ENCODE measurements around the gene CARS2. TPM values are rescaled to one million over a fixed set of nuclear protein-coding genes. Genes with fewer than 3 reads are reported as not detected.

CARS2 gene
- total RNA-seq, 2 experiments from 2014 or later: 54.6 to 59.3 TPM

DNA sequence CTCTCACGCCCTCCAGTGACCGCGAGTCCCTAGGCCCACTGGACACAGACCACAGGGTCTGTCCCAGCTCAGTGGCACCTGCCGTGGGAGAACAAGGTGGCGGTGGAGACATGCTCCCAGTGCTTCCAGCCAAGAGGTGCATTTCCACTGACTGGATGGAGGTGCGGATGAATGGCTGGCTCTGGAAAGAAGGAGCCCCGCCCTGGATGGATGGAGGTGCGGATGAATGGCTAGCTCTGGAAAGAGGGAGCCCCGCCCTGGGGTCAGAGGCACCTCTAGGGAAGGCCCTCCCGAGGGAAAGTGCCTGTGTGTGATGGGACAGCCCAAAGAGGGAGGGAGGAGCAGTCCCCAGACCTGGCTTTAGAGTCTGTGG, 58.6 kb downstream of the CARS2 start:
- no peak for DNase-seq
- Mint-ChIP-seq H3K4me1 (ENCODE audit: low read depth) (no peaks in the 10 kb centered on the region), H3K27ac (no peak overlapping the region), H3K27me3 (no peaks in the 10 kb centered on the region), H3K36me3 (peaks cover 22% of the 10 kb centered on the region), H3K4me3 (no peak overlapping the region), H3K9me3 (no peaks in the 10 kb centered on the region)
- ChIA-PET CTCF (interaction anchor here (1.3 kb wide), 1 partner anchor 8 kb away, joined by 3 read pairs; no protein-coding TSS in a partner anchor), POLR2A (no interaction called here)
- intact Hi-C loops (cut with micrococcal nuclease): no loop called here

DNA sequence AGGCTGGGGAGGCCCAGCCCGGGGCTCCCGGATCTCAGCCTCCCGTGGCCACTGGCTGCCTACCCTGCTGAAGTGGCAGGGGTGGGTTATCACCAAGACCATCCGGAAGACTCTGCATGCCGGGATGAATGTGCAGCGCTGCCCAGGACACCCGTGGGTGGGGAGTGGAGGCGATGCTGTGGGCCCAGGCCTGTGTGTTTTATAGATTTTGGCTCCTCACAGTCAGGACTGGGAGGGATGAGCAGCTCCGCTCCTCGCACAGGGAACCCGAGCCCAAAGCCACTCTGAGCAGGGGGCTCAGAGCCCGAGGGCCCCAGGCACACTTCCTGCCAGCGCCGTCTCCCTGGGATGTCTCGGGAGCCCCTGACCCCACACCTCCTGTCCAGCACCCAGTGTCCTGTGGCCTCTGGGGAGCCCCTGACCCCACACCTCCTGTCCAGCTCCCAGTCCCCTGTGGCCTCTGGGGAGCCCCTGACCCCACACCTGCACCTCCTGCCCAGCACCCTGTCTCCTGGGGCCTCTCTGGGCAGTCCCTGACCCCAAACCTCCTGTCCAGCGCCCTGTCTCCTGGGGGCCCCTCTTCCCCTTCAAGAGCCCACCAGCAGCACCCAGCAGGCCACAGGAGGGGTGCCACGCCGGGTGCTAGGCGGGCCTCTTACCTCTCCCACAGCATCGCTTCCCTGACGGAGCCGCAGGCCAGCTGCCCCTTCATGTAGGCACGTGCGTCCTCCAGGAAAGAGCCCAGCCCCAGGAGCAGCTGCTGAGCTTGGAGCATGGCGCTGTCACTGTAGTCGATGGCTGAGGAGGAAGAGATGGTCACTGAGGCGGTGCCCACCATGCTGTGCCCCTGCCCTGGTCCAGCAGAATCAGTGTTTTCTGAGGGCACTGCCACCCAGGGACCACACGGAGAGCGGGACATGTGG, 59.2 kb downstream of the CARS2 start:
- H3K4me3 Mint-ChIP-seq: no peak overlapping the region
- H3K27ac Mint-ChIP-seq: no peak overlapping the region
- intact Hi-C loops (cut with micrococcal nuclease): no loop called here
- no peaks in the 10 kb centered on the region for H3K9me3 Mint-ChIP-seq
- CTCF ChIA-PET: interaction anchor here (2.6 kb wide), 1 partner anchor 171 kb away, joined by 13 read pairs; no protein-coding TSS in a partner anchor
- no peaks in the 10 kb centered on the region for H3K27me3 Mint-ChIP-seq
- no peak for DNase-seq
- no peaks in the 10 kb centered on the region for H3K4me1 Mint-ChIP-seq (ENCODE audit: low read depth)
- H3K36me3 Mint-ChIP-seq: peaks cover 22% of the 10 kb centered on the region
- POLR2A ChIA-PET: interaction anchor here (0.7 kb wide), 1 partner anchor 16 kb away, joined by 3 read pairs; no protein-coding TSS in a partner anchor

DNA sequence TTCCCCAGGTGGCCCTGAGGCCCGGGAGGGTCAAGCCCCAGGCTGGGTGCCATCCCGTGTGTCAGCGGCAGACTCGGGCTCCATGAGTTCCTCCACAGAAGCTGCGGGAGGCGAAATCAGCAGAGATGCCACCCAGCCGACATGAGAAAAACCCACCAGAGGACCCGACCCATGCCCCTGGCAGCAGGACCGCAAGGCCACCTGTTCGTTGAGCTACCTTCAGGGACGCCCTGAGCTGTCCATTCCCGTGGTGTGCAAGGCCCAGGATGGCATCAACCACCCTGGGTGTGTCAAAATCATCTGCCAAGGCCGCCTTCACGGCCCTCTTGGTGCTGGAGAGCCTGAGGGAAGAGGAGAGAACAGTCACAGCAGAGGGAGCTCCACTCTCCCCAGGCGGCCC, 60.2 kb downstream of the CARS2 start:
- ChIA-PET POLR2A (interaction anchor here (0.7 kb wide), 1 partner anchor 17 kb away, joined by 3 read pairs; no protein-coding TSS in a partner anchor), CTCF (interaction anchor here (2.6 kb wide), 1 partner anchor 172 kb away, joined by 13 read pairs; no protein-coding TSS in a partner anchor)
- DNase-seq: no peak
- Mint-ChIP-seq H3K27ac (no peak overlapping the region), H3K27me3 (no peaks in the 10 kb centered on the region), H3K4me1 (ENCODE audit: low read depth) (no peaks in the 10 kb centered on the region), H3K4me3 (no peak overlapping the region), H3K9me3 (no peaks in the 10 kb centered on the region), H3K36me3 (peaks cover 23% of the 10 kb centered on the region)
- intact Hi-C loops (cut with micrococcal nuclease): no loop called here

DNA sequence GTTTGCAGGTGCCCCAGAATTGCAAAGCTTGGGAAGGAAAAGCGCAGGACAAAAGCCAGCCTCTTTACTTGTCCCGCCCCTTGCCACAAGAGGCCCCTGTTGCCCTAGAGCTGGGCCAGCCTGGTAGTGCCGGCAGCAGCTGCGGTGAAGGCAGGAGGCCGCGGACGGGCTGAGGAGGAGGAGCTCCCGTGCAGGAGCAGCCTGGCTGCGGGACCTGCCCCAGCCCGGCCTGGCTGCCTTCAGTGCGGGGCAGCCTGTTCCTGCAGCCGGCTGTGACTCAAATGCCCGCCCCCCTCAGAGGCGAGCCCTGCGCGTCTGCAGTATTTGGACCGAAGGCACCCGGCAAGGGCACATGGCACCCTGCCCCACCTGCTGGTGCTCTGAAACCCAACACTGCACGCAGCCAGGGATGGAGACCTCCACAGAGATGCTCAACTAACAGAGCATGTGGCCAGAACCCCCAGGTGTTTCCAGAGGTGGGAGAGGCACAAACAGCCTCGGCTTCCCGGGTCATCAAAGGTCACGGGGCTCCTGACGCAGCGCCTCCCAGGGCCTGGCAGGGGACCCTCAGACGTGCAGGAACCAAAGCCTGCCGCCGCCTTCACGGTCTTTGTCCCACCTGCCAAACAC, 60.9 kb downstream of the CARS2 start:
- CTCF ChIA-PET: interaction anchor here (1.2 to 2.6 kb wide), 4 partner anchors 36 to 190 kb away, joined by 3 to 13 read pairs (median 6); no protein-coding TSS in a partner anchor
- H3K27me3 Mint-ChIP-seq: no peaks in the 10 kb centered on the region
- intact Hi-C loops (cut with micrococcal nuclease): no loop called here
- peak; percentile 61 for DNase-seq
- no peak overlapping the region for H3K27ac Mint-ChIP-seq
- no peaks in the 10 kb centered on the region for H3K4me1 Mint-ChIP-seq (ENCODE audit: low read depth)
- H3K9me3 Mint-ChIP-seq: no peaks in the 10 kb centered on the region
- peaks cover 30% of the 10 kb centered on the region for H3K36me3 Mint-ChIP-seq
- no peak overlapping the region for H3K4me3 Mint-ChIP-seq
- POLR2A ChIA-PET: no interaction called here

DNA sequence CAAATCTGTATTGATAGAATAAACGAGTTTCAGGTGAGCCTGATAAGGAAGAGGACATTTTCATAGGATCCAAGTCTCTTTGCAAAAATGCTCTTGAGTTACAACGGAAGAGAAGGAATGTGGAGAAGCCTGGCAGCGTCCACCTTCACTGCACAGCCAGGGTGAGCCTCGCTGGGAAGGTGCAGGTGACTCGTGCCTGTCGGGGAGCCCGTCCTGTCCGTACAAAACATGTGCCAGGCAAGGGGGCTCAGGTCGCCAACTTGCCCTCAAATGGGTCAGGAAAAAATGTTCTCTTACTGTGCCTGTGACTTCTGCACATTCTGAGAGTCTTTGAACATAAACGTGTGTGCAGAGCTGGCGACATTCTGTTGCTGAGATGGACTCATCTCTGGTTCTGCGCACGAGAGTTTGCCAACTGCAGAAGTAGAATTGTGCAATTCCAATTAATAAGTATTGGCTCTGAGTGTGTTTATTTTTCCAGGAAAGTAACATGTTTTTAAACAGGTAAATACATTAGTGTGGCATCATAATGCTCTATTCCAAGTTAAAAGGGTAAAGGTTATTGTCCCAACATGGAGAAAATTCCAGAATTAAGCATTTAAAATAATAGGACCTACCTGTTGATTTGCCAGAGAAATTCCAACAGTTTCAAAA, 62.0 kb downstream of the CARS2 start:
- Mint-ChIP-seq H3K27ac (no peak overlapping the region), H3K4me3 (no peak overlapping the region), H3K36me3 (peaks cover 31% of the 10 kb centered on the region), H3K27me3 (no peaks in the 10 kb centered on the region), H3K4me1 (ENCODE audit: low read depth) (no peaks in the 10 kb centered on the region), H3K9me3 (no peaks in the 10 kb centered on the region)
- intact Hi-C loops (cut with micrococcal nuclease): no loop called here
- no peak for DNase-seq
- ChIA-PET POLR2A (no interaction called here), CTCF (interaction anchor here (1.2 to 2.6 kb wide), 5 partner anchors 37 to 189 kb away, joined by 3 to 13 read pairs (median 4); no protein-coding TSS in a partner anchor)

DNA sequence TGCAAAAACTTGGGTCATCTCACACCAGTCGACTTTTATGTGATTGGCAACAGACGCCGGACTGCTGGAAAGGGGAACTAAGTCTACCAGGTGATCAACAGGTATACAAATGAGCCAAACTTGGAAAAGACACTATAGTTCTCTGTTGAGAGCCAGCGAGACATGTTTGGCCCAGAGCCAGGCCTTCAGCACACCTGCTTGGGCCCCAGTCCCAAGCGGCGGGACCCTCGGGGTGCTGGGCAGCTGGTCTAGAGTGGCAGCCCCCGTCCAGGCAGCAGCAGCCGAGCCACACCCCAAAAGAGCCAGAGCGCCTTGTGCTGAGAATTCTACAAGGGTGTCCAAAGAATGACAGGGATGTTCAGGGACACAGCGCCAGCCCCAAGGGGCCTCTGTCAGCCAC, 62.6 kb downstream of the CARS2 start:
- no peak overlapping the region for H3K4me3 Mint-ChIP-seq
- ChIA-PET POLR2A (no interaction called here), CTCF (interaction anchor here (1.2 to 1.5 kb wide), 2 partner anchors 38 to 158 kb away, joined by 3 to 4 read pairs; no protein-coding TSS in a partner anchor)
- no peaks in the 10 kb centered on the region for H3K4me1 Mint-ChIP-seq (ENCODE audit: low read depth)
- H3K27ac Mint-ChIP-seq: no peak overlapping the region
- H3K27me3 Mint-ChIP-seq: no peaks in the 10 kb centered on the region
- peaks cover 33% of the 10 kb centered on the region for H3K36me3 Mint-ChIP-seq
- intact Hi-C loops (cut with micrococcal nuclease): no loop called here
- no peaks in the 10 kb centered on the region for H3K9me3 Mint-ChIP-seq
- no peak for DNase-seq

DNA sequence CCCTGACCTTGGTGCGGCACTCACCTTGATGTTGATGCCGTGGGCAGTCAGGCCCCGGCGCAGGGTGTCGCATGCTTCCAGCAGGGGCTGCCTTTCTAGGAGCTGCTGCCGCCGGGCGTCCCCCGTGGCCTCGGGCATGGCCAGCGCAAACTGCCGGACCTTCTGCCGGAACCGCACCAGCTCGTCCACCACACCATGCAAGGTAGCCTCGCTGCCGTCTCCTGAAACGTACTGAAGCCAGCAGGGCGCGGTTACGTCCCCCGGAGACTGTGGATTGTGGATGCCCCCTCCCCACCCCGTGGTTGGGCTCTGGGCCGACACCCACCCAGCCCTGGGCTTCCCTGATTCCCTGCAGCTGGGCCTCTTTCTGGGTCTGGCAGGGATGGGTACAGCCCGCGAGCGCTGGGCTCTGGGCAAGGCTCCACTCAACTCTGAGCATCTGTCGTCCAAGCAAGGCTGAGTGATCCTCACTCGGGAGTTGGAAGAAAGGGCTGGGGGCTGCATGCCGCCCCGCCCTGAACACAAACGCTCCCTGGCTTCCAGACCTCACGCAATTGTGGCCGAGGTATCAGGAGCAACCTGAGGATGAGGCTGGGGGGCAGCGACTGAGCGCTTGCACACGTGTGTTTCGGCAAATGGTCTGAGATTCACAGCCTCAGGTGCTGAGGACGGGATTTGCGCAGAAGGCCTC, 63.5 kb downstream of the CARS2 start:
- no peaks in the 10 kb centered on the region for H3K4me1 Mint-ChIP-seq (ENCODE audit: low read depth)
- peaks cover 34% of the 10 kb centered on the region for H3K36me3 Mint-ChIP-seq
- no peaks in the 10 kb centered on the region for H3K27me3 Mint-ChIP-seq
- DNase-seq: no peak
- no peak overlapping the region for H3K27ac Mint-ChIP-seq
- intact Hi-C loops (cut with micrococcal nuclease): no loop called here
- ChIA-PET POLR2A (no interaction called here), CTCF (no interaction called here)
- no peak overlapping the region for H3K4me3 Mint-ChIP-seq
- no peaks in the 10 kb centered on the region for H3K9me3 Mint-ChIP-seq

DNA sequence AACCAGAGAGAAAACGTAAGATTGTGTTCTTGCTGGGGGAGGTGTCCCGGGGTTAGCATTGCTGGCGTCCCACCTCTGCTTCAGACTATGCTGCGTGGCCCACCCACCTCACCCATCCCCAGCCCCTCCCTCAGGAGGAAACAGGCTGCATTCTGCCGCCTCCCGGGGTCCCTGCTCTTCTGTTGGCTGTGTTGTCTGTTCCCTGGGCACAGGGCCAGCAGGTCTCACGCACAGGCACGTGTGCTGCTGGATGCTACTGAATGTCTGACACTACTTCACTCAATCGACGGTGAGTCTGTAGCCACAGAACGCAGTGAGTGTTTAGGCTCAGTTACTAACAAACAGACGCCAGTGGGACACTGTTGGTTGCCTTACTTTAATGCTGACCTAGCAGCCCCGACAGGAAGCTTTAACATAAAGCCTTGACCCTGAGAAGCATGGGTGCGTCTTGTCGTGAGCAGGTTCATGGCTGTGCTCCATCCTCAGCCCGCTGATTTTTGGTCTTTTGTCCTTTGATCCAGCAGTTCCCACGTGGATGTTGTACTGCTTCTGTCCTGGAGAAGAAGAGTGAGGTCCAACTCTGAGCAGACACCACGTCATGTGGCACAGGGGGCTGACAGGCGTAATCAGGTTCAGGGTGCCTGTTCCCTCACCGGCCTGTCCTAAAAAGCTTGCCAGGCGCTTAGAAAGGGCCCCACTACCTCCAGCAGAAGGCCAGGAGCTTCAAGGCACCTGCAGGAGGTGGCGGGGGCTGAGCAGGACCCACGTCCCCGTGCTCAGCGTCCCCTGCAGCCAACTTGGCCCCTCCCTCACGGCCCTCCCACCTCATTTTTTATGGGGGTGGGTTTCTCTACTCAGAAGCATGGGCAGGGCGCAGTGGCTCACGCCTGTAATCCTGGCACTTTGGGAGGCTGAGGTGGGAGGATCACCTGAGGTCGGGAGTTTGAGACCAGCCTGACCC, 64.6 kb downstream of the CARS2 start:
- H3K4me3 Mint-ChIP-seq: no peak overlapping the region
- no peaks in the 10 kb centered on the region for H3K27me3 Mint-ChIP-seq
- DNase-seq: no peak
- peaks cover 38% of the 10 kb centered on the region for H3K36me3 Mint-ChIP-seq
- intact Hi-C loops (cut with micrococcal nuclease): no loop called here
- no peak overlapping the region for H3K27ac Mint-ChIP-seq
- H3K4me1 Mint-ChIP-seq (ENCODE audit: low read depth): no peaks in the 10 kb centered on the region
- CTCF ChIA-PET: no interaction called here
- POLR2A ChIA-PET: no interaction called here
- no peaks in the 10 kb centered on the region for H3K9me3 Mint-ChIP-seq

DNA sequence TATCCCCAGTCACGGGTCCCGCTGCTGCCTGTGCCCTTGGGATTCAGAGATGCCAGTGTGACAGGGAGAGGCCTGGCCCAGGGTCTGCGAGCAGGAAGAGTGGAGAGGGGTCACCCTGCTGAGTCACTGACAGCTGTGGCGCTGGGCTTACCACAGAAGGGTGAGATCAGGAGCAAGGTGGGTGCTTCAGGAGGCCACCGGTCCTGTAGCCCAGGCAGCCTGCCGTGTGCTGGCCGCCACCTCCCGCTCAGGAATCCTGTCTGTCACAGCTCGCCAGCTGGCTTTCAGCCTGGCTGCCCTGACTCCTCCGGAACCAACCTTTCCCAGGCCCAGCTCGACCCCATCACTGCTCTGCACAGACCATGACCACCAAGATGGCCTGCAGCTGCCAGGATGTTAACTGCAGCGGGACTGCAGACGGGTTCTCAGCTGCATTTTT, 65.3 kb downstream of the CARS2 start:
- ChIA-PET POLR2A (no interaction called here), CTCF (interaction anchor here (1.1 kb wide), 1 partner anchor 178 kb away, joined by 3 read pairs; no protein-coding TSS in a partner anchor)
- no peaks in the 10 kb centered on the region for H3K4me1 Mint-ChIP-seq (ENCODE audit: low read depth)
- no peaks in the 10 kb centered on the region for H3K9me3 Mint-ChIP-seq
- no peak for DNase-seq
- H3K36me3 Mint-ChIP-seq: peaks cover 38% of the 10 kb centered on the region
- no peaks in the 10 kb centered on the region for H3K27me3 Mint-ChIP-seq
- H3K27ac Mint-ChIP-seq: peak overlapping the region; percentile 51
- H3K4me3 Mint-ChIP-seq: no peak overlapping the region
- intact Hi-C loops (cut with micrococcal nuclease): no loop called here

DNA sequence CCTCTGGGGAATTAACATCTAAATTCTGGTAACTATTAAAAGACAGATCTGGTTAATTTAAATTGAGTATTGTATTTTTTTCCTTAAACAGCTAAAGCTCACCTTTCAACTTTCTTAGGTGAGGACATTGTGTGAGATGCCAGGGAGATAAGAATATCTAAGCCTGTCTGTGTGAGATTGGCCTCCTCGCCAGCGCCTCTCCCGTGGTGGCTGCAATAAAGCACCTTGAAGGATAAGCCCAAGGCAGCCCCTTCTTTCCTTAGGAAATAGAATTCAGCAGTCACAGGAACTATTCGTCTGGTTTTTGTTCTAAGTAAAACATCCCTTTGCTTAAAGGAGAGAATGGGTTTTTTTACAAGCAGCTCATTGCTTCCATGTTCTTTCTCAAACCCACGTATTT, 66.0 kb downstream of the CARS2 start:
- no peak for DNase-seq
- Mint-ChIP-seq H3K36me3 (peaks cover 44% of the 10 kb centered on the region), H3K4me1 (ENCODE audit: low read depth) (no peaks in the 10 kb centered on the region), H3K27me3 (no peaks in the 10 kb centered on the region), H3K4me3 (no peak overlapping the region), H3K27ac (no peak overlapping the region), H3K9me3 (no peaks in the 10 kb centered on the region)
- POLR2A ChIA-PET: interaction anchor here (0.6 kb wide), 1 partner anchor 12 kb away, joined by 3 read pairs; no protein-coding TSS in a partner anchor
- intact Hi-C loops (cut with micrococcal nuclease): no loop called here
- CTCF ChIA-PET: interaction anchor here (1.0 to 1.1 kb wide), 2 partner anchors 8 to 179 kb away, joined by 3 read pairs; no protein-coding TSS in a partner anchor
